ENCODE measurements around the gene C6orf141.
A peak's percentile ranks its signal among the peaks of the same experiment; 100 is the strongest.

The C6orf141 gene

DNA sequence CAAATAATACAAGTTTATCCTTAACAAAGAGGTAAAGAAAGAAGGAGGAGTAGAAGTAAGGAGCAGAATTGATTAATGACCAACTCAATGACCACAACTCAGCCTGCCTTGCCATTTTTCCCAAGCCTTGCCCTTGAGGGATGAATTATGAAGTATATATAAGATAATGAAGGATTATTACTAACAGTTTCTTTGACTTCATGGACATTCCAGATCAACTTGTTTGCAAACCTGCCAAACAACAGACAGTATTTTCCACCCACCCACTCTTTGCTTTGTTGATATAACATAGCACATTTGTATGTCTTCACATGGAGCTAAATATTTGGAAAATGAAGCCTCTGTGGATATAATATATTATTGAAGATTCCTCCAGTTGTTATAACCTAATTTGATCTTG is 9.9 kb upstream of the C6orf141 start:
- DNase-seq = no peak

DNA sequence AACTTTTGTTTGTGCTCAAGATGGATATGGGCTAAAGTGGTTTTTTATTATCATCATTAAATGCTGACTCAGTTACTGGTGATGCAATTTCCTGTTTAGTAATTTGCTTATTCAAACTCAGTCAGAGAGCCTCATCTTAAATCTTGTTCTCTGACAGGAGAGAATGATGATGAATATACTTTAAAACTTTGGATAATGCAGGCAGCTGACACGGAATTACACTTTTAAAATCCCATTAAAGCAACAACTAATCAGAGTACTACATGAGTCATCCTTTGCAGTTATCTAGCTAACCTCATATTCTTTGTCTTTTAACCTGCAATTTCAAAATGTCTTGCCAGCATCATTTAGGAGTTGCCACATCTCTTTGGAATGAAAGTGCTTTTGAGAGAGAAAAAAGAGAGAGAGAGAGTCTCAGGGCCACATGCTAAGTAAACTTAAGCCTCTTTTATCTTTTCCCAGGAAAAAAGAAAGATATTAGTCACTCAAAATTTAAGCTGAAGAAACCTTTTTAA is 9.2 kb upstream of the C6orf141 start:
- DNase-seq = no peak

DNA sequence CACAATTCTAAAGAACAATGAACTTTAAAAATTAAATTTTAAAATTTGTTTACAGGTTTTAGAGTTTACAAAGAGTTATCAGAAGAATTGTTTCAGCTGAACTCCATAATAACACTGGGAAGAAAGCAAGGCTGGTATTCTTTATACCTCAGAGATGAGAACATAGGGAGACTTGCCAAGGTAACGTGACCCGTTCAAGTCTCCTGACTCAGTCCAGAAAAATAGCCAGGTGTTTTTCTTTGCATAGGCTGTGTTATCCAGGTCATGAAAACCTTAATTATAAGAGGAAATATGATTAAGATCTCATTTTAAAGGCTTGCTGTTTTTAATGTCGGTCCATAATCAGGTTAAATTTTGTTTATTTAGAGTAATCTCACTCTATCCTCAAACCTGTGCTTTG is 8.5 kb upstream of the C6orf141 start:
- no peak for DNase-seq

DNA sequence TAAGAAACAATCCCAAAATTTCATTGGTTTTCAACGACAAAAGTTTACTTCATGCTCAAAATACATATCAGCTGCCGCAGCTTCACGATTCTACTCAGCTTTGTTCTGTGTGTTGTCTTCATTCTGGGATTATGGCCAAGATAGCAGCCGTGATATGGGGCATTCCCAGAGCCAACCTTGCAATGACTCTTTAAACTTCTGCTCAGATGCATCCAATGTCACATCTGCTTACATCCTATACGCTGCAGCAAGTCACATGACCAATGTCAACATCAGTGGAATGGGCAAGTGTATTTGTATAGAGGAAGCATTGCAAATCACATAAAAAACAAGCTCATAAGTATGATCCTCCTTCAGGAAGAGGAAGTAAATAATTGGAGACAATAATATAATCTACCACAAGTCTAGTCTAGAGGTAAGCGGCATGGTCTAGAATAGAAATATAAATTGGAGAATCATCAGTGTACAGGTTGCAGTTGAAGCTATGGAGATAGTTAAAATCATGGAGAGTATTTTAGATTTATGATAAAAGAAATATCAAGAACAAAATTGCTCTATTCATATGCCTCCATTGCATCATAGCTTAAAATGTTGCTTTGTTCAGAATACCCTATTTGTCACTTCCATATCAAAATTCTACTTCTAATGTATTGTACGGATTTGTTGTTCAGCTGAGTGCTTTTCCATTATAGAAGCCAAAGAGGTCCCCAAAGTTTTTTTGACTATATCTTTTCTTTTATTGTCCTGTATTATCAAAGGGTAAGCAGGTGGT is 7.2 kb upstream of the C6orf141 start:
- DNase-seq = no peak

DNA sequence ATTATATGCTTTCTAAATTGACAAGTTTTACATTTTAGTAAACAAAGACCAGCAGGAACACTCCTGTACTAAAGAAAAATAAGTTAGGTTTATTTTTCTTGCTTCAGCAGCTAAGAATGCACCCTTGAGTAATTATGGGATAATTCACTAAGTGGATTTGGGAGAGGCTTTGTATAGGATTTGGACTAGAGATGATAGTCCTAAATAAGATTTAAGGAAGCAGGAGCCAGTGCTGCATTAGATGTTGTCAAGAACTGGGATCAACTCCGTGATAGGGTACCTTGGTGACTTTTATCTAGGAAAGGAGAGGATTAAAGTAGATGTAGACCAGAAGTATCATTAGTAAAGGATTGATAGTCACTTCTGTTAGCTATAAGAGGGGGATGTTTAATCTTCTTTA is 4.1 kb upstream of the C6orf141 start:
- DNase-seq = no peak

DNA sequence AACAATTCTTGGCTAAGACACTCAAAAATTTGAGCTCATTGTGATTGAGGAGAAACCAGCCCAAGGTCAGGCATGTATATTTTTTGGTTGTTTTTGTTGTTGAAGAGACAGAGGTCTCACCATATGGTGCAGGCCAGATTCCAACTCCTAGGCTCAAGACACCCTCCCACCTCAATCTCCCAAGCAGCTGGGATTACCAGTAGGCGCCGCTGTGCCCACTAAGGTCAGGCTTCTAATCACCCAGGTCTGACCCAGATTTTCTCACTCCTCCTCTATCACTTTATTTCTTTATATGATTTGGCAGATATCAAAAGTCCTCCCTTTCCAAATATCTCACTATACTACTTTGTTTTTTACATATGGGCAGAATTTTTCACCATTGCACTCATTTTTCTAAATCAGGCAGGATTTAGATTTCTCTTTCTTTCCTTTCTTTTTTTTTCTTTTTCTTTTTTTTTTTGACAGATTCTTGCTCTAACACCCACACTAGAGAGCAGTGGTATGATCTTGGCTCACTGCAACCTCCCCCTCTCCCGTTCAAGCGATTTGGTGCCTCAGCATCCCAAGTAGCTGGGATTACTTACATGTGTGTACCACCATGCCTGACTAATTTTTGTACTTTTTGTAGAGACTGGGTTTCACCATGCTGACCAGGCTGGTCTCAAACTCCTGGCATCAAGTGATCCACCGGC is 1.7 kb upstream of the C6orf141 start:
- no peak for DNase-seq

DNA sequence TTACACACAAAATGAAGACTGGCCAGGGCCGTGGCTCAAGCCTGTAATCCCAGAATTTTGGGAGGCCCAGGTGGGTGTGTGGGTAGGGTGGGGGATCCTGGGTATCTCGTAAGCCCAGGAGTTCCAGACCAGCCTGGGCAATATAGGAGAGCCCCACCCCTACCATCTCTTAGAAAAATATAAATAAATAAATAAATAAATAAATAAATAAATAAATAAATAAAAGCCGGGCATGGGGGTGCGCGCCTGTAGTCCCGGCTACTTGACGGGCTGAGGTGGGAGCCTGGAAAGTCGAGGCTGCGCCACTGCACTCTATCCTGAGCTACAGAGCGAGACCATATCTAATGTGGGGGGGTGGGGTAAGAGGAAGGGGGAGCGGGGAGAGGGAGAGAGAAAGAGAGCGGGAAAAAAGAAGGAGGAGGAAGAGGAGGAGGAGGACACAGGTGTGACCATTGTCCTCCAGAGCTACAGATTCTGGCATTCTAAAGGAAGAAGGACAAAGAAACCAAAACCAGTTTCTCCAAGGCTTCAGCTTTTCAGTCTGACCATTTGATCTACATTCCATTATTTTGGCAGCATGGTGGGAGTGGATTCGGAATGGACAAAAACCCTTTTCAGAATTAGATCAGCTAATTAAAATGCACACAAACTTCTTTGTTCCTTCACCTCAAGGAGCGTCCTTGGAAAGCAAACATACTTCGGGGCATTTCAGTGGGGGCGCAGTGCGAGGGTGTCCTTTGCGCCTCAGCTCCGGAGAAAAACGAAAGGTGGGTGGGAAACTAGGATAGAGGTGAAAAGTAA is 577 bp upstream of the C6orf141 start:
- DNase-seq = no peak

DNA sequence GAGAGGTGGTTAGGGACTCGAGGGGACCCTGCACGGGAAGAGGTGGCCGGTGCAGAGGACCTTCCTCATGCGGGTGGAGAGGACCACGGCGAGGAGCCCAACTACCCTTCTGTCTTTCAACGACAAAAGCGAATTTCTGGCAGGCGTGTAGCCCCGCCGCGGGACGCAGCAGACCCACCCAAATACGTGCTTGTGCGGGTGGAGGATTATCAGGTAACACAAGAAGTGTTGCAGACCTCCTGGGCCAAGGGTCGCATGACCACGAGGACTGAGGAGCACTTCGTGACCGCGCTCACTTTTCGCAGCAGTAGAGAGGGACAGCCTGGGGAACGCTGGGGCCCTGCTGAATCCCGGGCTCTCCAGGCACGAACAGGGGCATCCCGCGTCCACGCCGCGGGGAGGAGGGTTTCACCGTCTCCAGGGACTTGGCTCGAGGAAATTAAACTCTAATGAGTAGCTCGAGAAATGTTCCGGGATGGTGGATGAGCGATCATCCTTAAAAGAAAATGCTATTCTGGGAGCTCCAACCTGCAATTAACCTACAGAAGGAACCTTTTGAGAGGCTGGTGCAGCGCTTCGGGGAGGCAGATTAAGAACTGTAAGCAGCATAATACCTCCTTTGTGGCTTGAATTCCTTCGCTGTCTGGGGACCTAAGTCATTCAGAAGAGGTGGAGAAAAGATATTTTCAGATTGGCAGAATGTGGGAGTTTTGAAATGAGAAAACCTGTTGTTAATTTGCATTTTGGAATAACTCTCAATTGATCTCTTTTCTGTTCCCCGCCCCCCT is 804 bp downstream of the C6orf141 start:
- peak in 1 of 14 donors; percentile 2 for DNase-seq

DNA sequence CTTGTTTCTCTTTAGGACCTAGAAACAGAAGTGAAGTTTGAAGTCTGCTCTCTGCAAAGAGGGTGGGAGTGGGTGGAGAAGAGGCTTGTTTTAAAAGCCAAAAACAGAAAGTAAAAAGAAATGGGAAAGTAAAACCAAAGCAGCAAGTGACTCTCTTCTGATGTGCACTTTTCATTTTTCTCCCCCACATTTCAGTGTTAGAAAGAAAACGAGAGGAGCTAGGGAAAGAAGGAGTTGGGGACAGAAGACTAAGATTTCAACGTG is 1.3 kb downstream of the C6orf141 start:
- no peak for DNase-seq

DNA sequence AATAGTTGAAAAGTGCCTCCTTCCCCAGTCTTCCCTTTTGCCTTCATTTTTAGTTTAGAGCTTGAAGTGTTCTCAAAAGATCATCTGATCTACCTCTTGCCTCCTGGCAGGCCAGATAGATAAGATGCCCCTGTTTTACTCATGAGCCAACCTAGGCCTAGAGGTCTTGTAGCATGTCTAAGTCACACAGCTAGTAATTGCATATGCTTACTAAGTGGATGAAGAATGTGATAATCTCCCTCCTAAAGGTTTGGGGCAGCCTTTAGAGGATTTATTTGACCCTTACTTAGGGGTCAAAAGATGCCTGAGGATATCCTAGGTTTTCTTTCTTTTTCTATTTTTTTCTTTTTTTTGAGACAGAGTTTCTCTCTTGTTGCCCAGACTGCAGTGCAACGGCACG is 2.1 kb downstream of the C6orf141 start:
- DNase-seq = no peak

DNA sequence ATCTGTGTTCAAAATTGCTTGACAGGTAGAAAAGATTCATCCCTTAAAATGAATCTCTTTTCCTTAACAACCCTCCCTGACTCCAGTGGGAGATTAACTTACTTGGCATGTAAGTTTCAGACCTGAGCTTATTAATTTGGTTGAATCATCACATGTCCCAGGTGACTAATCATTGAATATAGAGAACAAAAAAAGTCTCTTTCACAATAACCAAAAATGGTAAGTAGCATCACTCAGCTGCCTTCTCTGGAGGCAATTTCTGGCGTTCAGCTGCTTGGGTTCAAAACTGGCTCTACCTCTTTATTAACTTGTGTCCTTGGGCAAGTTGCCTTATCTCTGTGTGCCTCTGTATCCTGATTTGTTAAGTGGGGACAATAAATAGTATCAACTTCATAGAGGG is 2.9 kb downstream of the C6orf141 start:
- DNase-seq = no peak

DNA sequence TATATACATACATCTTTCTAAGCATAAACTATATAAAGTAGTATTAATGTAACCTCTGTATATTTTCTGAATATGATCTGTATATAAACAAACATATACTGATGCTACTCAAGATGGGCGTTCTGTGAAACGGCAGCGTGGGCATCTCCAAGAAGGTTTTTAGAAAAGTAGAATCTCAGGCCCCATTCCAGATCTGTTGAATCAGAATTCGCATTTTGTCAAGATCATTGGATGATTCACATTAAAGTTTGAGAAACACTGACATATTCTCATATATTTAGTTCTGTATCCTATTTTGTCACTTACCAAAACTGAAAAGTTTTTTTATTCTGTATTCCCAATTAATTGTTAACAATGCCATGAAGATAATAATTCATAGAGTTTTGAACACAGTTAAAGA is 5.5 kb downstream of the C6orf141 start:
- DNase-seq = no peak

DNA sequence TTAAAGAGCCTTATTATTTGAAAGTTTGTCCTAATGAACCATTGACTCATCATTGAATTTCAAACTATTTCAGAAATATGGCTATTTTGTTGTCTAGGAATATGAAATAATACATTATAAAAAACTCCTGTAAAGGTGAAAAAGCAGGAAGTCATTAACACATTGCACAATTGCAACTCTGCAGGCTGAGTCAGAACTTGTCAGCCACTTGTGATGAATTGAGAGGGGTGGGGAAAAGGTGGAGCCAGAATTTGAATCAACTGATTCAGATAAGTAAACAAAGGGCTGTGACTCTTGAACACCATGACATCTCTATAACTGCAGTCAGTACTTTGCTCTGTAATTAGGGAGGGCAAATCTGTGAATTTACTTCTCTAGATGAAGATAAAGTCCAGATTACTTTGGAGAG is 6.0 kb downstream of the C6orf141 start:
- DNase-seq = no peak

DNA sequence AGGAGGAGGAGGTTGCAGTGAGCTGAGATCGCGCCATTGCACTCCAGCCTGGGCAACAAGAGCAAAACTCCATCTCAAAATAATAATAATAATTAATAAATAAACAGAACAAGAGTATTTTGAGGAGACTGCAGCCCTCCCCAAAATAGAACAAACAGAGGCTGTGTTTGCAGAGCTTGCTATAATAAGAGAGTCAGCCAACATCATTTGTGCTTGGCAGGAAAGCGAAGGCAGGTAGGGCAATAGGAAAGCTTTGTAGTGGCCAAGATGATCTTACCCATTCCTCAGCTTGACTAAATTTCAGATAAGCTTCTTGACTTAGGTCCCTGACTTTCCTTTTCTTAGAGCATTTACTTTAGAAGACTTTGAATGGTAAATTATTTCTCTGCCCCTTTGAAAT is 6.7 kb downstream of the C6orf141 start:
- no peak for DNase-seq

DNA sequence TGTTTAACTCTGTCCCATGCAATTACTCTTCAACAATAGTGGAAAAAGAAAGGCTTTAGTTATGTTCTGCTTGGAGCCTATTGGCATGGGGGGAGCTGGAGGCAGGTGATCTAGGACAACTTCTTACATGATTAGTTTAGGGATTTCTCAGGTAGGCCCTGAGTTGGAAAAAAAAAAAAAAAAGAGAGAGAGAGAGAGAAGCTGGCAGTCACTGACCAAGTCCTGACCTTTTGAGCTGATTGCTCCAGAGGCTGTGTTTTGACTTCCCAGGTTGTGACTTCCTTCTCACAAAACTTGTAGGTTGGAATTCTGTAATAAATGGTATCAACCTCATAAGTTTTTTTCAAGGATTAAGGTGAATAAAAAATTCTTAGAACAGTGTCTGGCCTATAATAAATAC is 7.8 kb downstream of the C6orf141 start:
- no peak for DNase-seq

DNA sequence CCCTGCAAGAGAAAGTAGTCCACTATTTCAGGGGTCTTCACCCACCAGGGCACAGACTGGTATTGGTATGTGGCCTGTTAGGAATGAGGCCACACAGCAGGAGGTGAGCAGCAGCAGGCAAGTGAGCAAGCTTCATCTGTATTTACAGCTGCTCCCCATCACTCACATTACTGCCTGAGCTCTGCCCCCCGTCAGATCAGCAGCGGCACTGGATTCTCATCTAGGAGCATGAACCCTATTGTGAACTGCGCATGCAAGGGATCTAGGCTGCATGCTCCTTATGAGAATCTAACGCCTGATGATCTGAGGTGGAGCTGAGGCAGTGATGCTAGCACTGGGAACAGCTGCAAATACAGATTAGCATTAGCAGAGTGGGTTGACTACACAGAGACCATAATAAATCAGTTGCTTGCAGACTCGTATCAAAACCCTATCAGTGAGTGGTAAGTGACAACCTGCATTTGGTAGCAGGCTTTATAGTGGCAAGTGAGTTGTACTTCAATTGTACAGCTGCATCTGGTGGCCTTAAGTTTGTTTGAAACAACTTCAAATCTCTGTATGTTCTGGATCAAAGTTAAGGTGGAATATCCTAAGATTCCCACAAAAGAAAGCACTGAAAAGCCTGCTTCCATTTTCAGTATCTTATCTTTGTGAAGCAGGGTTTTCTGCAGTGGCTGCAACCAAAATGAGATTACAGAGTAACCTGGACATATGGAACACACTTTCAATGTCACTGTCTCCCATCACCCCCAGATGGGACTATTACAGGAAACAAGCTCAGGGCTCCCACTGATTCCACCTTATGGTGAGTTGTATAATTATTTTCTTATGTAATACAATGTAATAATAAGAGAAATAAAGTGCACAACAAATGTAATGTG is 12.8 kb downstream of the C6orf141 start:
- DNase-seq = peak in 1 of 14 donors; percentile 25

DNA sequence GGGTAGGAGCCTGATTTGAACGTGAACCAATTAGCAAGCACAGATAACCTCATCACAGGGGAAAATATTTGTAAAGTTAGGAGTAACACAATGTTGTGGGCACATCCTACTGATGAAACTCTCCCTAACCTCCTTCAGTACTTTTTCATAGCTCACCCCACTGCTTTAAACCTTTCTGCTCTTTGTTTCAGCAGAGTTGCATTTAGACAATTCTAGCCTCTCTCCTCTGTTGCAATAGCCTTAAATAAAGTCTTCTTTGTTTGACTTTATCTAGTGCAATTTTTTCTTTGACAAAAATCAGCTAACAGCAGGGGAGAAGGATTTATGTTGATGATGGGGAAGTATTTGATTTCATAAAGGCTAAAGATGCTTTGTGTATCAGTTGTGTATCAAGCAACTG is 14.1 kb downstream of the C6orf141 start:
- DNase-seq = no peak

DNA sequence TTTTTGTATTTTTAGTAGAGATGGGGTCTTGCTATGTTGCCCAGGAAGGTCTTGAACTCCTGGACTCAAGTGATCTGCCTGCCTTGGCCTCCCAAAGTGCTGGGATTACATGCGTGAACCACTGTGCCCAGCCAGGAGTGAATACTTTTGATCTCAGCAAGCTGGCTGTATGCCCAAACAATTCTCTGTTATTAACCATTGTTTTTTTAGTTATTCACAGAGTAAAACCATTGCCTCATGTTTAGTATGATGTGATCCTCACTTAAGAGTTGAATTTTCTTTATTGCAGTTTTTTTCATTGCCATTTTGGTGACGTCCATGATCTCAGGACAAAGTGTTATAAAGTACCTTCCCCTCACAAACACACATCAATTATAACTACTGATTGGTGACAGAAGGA is 14.8 kb downstream of the C6orf141 start:
- no peak for DNase-seq

DNA sequence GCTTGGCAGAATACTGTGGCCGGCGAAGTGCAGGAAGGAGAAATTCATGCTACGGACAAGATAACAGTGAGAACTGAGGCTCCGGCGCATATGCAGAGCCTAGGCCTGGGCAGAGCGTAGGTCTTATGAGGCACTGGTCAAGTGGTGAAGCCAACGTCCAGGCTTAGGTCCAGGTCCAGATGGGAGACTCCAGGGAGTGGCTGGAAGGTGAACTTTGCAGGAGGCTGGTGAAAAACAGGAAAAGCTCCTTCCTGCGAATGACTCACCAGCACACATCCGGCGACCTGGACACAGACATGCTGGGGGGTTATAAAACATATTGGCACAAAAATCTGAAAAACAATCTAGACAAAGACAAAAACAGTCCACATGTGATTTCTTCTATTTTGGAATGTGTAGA is 15.4 kb downstream of the C6orf141 start:
- no peak for DNase-seq

DNA sequence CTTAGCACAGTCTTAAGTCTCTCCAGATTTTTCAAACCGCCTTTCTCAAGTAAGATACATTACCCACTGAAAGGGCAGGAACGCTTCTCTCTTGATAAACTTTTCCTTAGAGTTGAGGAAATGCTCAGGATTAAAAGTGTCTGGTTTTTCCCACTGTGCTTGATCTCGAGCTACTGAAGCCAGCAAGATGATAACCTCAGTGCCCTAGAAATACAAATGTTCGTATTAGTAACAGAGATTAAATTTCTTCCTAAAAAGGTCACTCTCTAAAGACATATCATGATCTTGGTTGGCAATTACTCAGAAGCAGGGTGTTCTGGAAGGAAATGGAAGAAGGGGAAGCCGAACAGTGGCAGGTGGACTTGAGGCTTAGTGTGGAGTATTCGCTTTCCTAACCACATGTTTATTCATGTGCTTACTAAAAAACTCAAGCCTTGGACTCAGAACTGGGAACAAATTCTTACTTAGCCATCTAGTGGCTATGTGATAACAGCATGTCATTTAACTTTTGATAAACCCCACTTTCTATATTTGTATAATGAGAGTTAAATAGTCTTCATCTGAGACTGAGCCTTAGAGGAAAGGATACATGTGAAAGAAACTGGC is 20.1 kb downstream of the C6orf141 start:
- DNase-seq = no peak

DNA sequence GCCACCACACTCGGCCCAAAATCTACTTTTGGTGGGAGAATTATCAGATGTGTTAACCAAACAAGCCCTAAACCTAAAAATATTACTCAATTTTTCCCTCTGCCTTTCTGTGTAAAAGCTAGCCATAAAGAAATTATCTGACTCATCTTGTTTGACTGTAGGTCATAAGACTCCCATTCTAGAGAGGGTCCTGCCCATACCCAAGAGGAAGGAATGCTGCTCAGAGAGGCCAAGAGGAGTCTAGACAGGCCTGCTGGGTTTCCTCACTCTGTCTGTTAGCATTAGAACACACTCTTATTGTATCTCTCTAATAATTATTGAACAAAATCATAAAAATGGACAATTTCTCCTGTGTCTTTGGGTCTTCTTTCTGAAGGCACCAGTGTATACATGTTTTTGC is 26.1 kb downstream of the C6orf141 start:
- no peak for DNase-seq
